Choroid plexus epithelial cell (primary cell): ENCODE measurements around the gene ZNF300.
A peak's percentile ranks its signal among the peaks of the same experiment; 100 is the strongest.
"Not testable (repeated sequence)": the region's sequence is repeated elsewhere in the genome, so short reads cannot be mapped to it uniquely, and the experiment has no call there.

ENCODE experiments used
- DNase-seq: peaks from one replicate; pipeline ENCODE4 v3.0.0-alpha.2; 2010; ENCODE audit warnings: low read depth
- H3K4me3 ChIP-seq: 2 replicates; pipeline ENCODE4 v1.5.1; 2011; ENCODE audit warnings: low read depth, mild to moderate bottlenecking, control low read depth, low read length, moderate library complexity
- CTCF ChIP-seq: conservative IDR thresholded peaks from 2 replicates; pipeline ENCODE4 v1.5.1; 2011; ENCODE audit warnings: low read depth, mild to moderate bottlenecking, control low read depth, inconsistent platforms, low read length, moderate library complexity

Gene ZNF300

GRCh38 chr5:150846654-150847333 lies 58.0 kb downstream of the ZNF300 start:
- no peak overlapping the region for H3K4me3 ChIP-seq
- DNase-seq, result peak; percentile 95
- peak; percentile 78 for TF ChIP-seq CTCF

- not testable (repeated sequence) for DNase-seq, H3K4me3 ChIP-seq
These were observed 58.5 kb downstream of the ZNF300 start, which contains the start of gene IRGM for GRCh38 chr5:150846308-150846653. Gene IRGM (plus strand): TSS chr5:150846521. CDS start chr5:150848124, 1,603 bp downstream.

- DNase-seq, H3K4me3 ChIP-seq: not testable (repeated sequence)
These were observed 59.5 kb downstream of the ZNF300 start for GRCh38 chr5:150845185-150845859.
